Fibroblast of pulmonary artery (primary cell): ENCODE results near the gene SLC35F1.

ENCODE experiments used
- DNase-seq: peaks from one replicate; pipeline ENCODE4 v3.0.0-alpha.2; 2010; ENCODE audit warnings: low read depth
- H3K4me3 ChIP-seq: replicated peaks from 2 replicates; pipeline ENCODE4 v1.5.1; 2011; ENCODE audit warnings: low read depth, mild to moderate bottlenecking, control low read depth, low read length, moderate library complexity
- TF ChIP-seq, protein P1 (sequence below): IDR thresholded peaks from 2 replicates; pipeline ENCODE4 v1.5.1; 2011; ENCODE audit warnings: mild to moderate bottlenecking, control low read depth, low read length, inconsistent platforms; ENCODE audit errors: missing control alignments

Gene SLC35F1

DNA sequence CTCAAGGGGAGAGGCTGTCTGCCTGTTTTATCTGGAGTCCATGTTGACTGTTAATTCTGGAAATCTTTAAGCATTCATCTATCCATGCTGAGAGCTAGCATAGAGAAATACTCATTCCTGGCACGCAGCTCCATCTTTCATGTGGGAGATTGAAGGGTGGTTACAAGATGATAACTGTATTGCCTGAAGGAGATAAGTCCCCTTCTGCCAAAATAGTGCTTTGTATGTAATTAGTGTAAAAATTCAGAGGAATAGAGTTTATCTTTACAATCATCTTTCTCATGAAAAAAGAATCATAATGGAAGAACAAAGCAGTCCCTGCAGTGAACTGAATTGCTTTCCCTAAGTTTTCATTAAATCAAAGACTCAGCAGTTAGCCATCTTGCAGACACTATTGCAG lies 256.5 kb downstream of the SLC35F1 start:
- TF ChIP-seq, protein P1, sequence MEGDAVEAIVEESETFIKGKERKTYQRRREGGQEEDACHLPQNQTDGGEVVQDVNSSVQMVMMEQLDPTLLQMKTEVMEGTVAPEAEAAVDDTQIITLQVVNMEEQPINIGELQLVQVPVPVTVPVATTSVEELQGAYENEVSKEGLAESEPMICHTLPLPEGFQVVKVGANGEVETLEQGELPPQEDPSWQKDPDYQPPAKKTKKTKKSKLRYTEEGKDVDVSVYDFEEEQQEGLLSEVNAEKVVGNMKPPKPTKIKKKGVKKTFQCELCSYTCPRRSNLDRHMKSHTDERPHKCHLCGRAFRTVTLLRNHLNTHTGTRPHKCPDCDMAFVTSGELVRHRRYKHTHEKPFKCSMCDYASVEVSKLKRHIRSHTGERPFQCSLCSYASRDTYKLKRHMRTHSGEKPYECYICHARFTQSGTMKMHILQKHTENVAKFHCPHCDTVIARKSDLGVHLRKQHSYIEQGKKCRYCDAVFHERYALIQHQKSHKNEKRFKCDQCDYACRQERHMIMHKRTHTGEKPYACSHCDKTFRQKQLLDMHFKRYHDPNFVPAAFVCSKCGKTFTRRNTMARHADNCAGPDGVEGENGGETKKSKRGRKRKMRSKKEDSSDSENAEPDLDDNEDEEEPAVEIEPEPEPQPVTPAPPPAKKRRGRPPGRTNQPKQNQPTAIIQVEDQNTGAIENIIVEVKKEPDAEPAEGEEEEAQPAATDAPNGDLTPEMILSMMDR, result no peak
- no peak overlapping the region for H3K4me3 ChIP-seq
- DNase-seq, result no peak

DNA sequence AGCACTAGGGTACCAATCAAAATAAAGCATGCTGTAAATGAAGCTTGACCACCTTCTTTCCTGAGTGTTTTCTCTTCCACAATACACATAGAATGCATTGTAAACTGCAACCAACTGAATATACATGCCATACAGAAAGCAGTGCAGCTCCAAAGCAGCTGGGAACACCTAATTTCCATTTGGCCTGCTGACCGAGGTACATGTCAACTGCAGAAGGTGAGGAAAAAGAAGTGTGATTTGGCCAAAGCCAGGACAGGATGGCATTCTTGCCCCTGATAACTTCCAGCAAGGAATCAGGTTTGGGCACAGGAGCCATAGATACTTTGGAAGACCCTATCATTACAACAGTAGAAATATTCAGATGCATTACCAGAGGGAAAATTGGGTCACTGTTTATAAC lies 258.4 kb downstream of the SLC35F1 start:
- no peak for DNase-seq
- TF ChIP-seq, protein P1, result no peak
- no peak overlapping the region for H3K4me3 ChIP-seq

DNA sequence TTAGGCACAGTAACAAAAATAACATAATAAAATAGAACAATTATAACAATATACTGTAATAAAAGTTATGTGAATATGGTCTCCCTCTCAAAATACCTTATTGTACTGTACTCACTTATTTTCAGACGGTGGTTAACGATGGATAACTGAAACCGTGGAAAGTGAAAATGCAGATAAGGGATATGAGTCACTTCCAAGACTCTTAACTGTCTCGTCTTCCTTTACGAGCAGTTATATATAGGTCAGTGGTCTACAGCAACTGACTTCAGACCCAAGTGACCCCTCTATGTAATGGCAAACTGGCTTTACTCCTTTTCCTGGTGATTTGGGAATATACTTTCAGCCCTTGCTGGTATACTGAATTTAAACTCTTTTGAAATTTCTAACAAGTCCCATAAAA lies 261.4 kb downstream of the SLC35F1 start:
- H3K4me3 ChIP-seq, result no peak overlapping the region
- TF ChIP-seq, protein P1, result no peak
- DNase-seq, result no peak

DNA sequence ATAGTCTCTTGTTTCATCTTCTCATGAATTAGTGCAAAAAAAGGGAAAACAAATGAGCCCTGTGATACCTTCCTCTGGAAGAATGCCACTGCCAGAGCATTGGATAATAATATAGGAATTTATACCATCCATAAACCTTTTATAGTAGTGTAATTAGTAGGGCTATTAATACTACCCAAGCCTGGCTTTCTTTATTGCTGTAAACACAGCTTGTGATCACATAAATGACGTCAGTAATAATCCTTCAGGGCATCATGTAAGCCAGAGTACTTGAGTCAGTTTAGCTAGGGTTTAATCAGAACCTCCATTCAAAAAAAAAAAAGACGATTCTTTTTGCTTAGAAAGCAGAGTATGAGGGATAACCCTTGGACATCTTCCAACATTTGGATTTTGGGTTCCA lies 264.8 kb downstream of the SLC35F1 start:
- H3K4me3 ChIP-seq, result no peak overlapping the region
- no peak for DNase-seq
- TF ChIP-seq, protein P1, result no peak

DNA sequence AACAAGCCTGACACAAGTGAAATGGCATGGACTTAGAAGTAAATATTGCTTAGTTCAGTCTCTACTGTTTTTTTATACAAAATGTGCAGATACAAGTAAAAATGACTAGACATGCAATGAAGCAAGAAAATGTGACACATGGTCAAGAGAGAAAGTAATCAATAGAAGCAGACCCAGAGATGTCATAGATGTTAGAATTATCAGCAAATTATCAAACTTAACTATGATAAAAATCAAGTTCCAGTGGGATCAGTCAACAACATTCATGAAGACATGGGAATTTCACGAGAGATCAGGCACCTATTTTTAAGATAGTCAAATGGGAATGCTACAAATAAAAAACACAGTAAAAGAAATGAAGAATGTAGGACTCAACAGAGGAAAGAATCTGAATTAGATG lies 267.0 kb downstream of the SLC35F1 start:
- TF ChIP-seq, protein P1, result no peak
- no peak for DNase-seq
- H3K4me3 ChIP-seq, result no peak overlapping the region

DNA sequence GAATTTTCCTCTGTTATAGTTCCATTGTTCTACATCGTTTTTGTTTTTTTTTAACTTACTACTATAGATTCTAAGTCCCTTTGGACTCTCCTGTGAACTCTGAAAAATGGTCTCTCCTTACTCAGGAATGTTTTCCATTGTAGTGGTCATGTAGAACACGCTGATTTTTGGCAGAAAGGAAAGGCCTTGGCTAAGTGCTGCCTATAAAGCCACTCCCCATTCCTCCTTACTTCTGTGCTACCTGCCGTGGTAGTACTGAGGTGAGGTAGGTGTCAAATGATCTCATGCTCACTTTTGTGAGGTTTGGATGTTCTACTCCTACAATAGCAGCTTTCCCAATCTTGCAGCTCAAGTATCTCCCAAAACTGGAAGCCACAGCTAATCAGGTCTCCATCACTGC lies 270.7 kb downstream of the SLC35F1 start:
- TF ChIP-seq, protein P1, result no peak
- H3K4me3 ChIP-seq, result no peak overlapping the region
- no peak for DNase-seq

DNA sequence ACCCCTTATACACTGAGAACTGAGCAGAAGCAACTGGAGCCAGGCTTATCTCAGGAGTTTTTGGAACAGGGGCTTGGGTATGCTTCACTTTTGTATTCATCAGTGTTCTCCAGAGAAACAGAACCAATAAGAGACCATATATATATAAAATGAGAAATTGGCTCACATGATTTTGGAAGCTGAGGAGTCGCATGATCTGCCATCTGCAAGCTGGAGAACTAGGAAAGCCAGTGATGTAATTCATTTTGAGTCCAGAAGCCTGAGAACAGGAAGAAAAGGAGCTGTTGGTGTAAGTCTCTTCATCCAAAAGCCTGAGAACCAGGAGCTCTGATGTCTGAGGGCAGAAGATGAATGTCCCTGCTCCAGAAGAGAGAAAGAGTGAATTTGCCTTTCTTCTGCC lies 272.0 kb downstream of the SLC35F1 start:
- H3K4me3 ChIP-seq, result no peak overlapping the region
- TF ChIP-seq, protein P1, result no peak
- DNase-seq, result no peak
